Fibroblast of lung (primary cell): Measurements from ENCODE around the gene LTN1. TPM values are rescaled to one million over a fixed set of nuclear protein-coding genes. Genes with fewer than 3 reads are reported as not detected.

Experiments used
- DNase-seq, 2 donors: peaks; one replicate each; pipeline versions ENCODE4 v3.0.0 to v3.0.0-alpha.2; 2010; ENCODE audit warnings: low read depth in 2 of 2
- H2AFZ ChIP-seq: 2 replicates; pipeline ENCODE4 v1.5.1; 2012; ENCODE audit warnings: low read length, control low read depth, inconsistent platforms
- H3K27ac ChIP-seq: 2 replicates; pipeline ENCODE4 v1.5.1; 2011; ENCODE audit warnings: low read length, control low read depth; ENCODE audit not compliant: insufficient read depth
- H3K27me3 ChIP-seq: 2 replicates; pipeline ENCODE4 v1.5.1; 2011; ENCODE audit warnings: mild to moderate bottlenecking, low read length; ENCODE audit not compliant: control insufficient read depth, insufficient read depth
- H3K36me3 ChIP-seq: 2 replicates; pipeline ENCODE4 v1.5.1; 2011; ENCODE audit warnings: low read length; ENCODE audit not compliant: control insufficient read depth, insufficient read depth
- H3K4me1 ChIP-seq: 2 replicates; pipeline ENCODE4 v1.5.1; 2011; ENCODE audit warnings: low read length; ENCODE audit not compliant: control insufficient read depth, insufficient read depth; ENCODE audit errors: extremely low read depth
- H3K4me2 ChIP-seq: 2 replicates; pipeline ENCODE4 v1.5.1; 2011; ENCODE audit warnings: low read length, control low read depth; ENCODE audit not compliant: insufficient read depth; ENCODE audit errors: extremely low read depth
- H3K4me3 ChIP-seq, 4 experiments: fragments of 200-600 bp in 1 of 4; sonication (generic) in 1 of 4; replicated peaks in 1 of 4; 2 replicates each; pipeline ENCODE4 v1.5.1; 2011 to 2016; ENCODE audit warnings: low read length in 4 of 4, low read depth in 3 of 4, mild to moderate bottlenecking in 3 of 4, control low read depth in 2 of 4, inconsistent platforms in 1 of 4, mixed read lengths in 1 of 4; ENCODE audit not compliant: insufficient read depth in 1 of 4; ENCODE audit errors: control extremely low read depth in 1 of 4
- H3K79me2 ChIP-seq: 2 replicates; pipeline ENCODE4 v1.5.1; 2012; ENCODE audit warnings: mild to moderate bottlenecking, low read length, inconsistent platforms; ENCODE audit not compliant: control insufficient read depth, insufficient read depth
- H3K9ac ChIP-seq: 2 replicates; pipeline ENCODE4 v1.5.1; 2011; ENCODE audit warnings: mild to moderate bottlenecking, low read length, control low read depth; ENCODE audit not compliant: insufficient read depth
- H3K9me3 ChIP-seq: 2 replicates; pipeline ENCODE4 v1.5.1; 2012; ENCODE audit warnings: low read depth, low read length; ENCODE audit not compliant: control insufficient read depth, insufficient read depth
- H4K20me1 ChIP-seq: 2 replicates; pipeline ENCODE4 v1.5.1; 2011; ENCODE audit warnings: low read length; ENCODE audit not compliant: control insufficient read depth, insufficient read depth; ENCODE audit errors: extremely low read depth
- CTCF ChIP-seq, 2 donors: IDR thresholded peaks in 1 of 2; conservative IDR thresholded peaks in 1 of 2; 1 replicate in 1 of 2; 2 replicates in 1 of 2; pipeline ENCODE4 v1.5.1; 2011 to 2012; ENCODE audit warnings: low read length in 2 of 2, control low read depth in 1 of 2, inconsistent platforms in 1 of 2, low read depth in 1 of 2, mild to moderate bottlenecking in 1 of 2
- EZH2 ChIP-seq: IDR thresholded peaks from 2 replicates; pipeline ENCODE4 v1.5.1; 2012; ENCODE audit warnings: low read length, control low read depth, mild to moderate bottlenecking; ENCODE audit errors: missing control alignments
- polyA plus RNA-seq, 2 donors: library from polyadenylated mRNA; depleted of rRNA in 1 of 2; stranded (reverse) in 1 of 2; unstranded in 1 of 2; fragments of >200 nt; gene quantifications; 2 replicates each; pipeline ENCODE4 v1.2.1, GENCODE V29; 2011 to 2012; ENCODE audit warnings: missing spikeins in 1 of 2
- total RNA-seq: library from RNA; depleted of rRNA; stranded (reverse); fragments of >200 nt; gene quantifications from 2 replicates; pipeline ENCODE4 v1.2.1, GENCODE V29; 2014

The LTN1 gene
- total and polyA plus RNA-seq, 2 donors (not counting 1 experiment from before 2014, with no cell fraction given), result 12.6 to 22.3 TPM

GRCh38 chr21:28928578-28929420 is 63.9 kb downstream of the LTN1 start:
- Histone ChIP-seq H2AFZ (no peak overlapping the region), H3K36me3 (no peaks in the 10 kb centered on the region), H3K4me1 (no peaks in the 10 kb centered on the region), H3K79me2 (no peaks in the 10 kb centered on the region), H3K27me3 (no peaks in the 10 kb centered on the region), H3K4me2 (no peak overlapping the region), H3K9ac (no peak overlapping the region), H3K9me3 (no peaks in the 10 kb centered on the region), H3K27ac (no peak overlapping the region), H3K4me3 (no peak overlapping the region), H4K20me1 (no peaks in the 10 kb centered on the region)
- DNase-seq, result no peak
- TF ChIP-seq CTCF (conservative IDR thresholded peaks at IDR 0.05 in 1 of 2, IDR thresholded peaks at IDR 0.05 in 1 of 2; ENCODE audit: low read depth in 1 of 2, low read length in 2 of 2) (no peak), EZH2 (no peak)

GRCh38 chr21:28927130-28927529 is 65.5 kb downstream of the LTN1 start:
- no peaks in the 10 kb centered on the region for H4K20me1 ChIP-seq
- H3K9ac ChIP-seq, result no peak overlapping the region
- no peak overlapping the region for H3K4me3 ChIP-seq
- H3K4me2 ChIP-seq, result no peak overlapping the region
- H3K27me3 ChIP-seq, result no peaks in the 10 kb centered on the region
- DNase-seq, result no peak
- H3K27ac ChIP-seq, result no peak overlapping the region
- H2AFZ ChIP-seq, result no peak overlapping the region
- H3K36me3 ChIP-seq, result no peaks in the 10 kb centered on the region
- no peaks in the 10 kb centered on the region for H3K9me3 ChIP-seq
- no peak for TF ChIP-seq CTCF (conservative IDR thresholded peaks at IDR 0.05 in 1 of 2, IDR thresholded peaks at IDR 0.05 in 1 of 2; ENCODE audit: low read depth in 1 of 2, low read length in 2 of 2)
- TF ChIP-seq EZH2, result no peak
- no peaks in the 10 kb centered on the region for H3K79me2 ChIP-seq
- no peaks in the 10 kb centered on the region for H3K4me1 ChIP-seq

GRCh38 chr21:28923439-28923975 is 69.2 kb downstream of the LTN1 start:
- Histone ChIP-seq H3K4me2 (no peak overlapping the region), H3K4me1 (no peaks in the 10 kb centered on the region), H3K27me3 (no peaks in the 10 kb centered on the region), H3K36me3 (no peaks in the 10 kb centered on the region), H3K79me2 (no peaks in the 10 kb centered on the region), H3K9me3 (no peaks in the 10 kb centered on the region), H2AFZ (no peak overlapping the region), H3K27ac (no peak overlapping the region), H3K9ac (no peak overlapping the region), H3K4me3 (no peak overlapping the region), H4K20me1 (no peaks in the 10 kb centered on the region)
- DNase-seq, result no peak
- TF ChIP-seq CTCF (conservative IDR thresholded peaks at IDR 0.05 in 1 of 2, IDR thresholded peaks at IDR 0.05 in 1 of 2; ENCODE audit: low read depth in 1 of 2, low read length in 2 of 2), result no peak
- TF ChIP-seq EZH2, result no peak
